ENCODE results near the gene POGLUT3. TPM values are rescaled to one million over a fixed set of nuclear protein-coding genes. Genes with fewer than 3 reads are reported as not detected.
A peak's percentile ranks its signal among the peaks of the same experiment; 100 is the strongest.

POGLUT3 gene
- total and polyA plus RNA-seq, 9 of the 15 experiments (the other 6 are each of a cell fraction or from before 2014, with no cell fraction given): 4.6 to 29.7 (median 17.8) TPM

DNA sequence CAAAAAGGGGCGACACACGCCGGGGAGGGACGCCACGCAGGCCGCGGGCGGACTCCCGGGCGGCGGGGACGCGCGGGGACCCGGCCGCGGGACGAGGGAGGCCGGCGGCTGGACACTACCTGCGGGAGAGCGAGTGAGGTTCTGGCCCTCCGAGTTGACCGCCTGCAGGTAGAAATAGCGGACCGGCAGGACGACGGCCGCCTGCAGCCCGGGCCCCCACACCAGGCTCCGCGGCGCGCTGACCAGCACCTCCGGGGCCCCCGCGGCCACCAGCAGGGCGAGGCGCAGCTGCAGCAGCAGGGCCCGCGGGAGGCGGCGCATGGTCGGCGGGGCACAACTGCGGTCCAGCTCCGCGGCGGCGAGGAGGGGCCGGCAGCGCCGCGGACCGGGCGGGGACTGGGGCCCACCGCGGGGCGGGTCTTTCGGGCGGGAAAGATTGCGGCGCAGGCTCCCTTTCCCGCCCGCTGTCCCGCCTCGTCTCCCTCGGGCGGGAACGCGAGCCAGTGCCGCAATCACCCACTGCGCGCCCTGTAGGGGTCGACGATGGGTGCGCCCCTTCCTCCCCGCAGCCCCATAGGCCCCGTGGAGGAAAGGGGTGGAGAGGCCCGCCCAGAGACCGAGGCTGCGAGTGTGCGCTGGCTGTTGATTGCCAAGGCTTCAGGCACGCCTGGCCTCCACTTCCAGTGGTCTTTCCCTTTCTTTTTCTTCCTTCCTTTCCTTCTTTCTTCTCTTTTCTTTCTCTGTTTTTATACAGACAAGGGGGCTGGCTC lies at the start of gene POGLUT3 (continued):
- TF ChIP-seq CEBPZ (IDR thresholded peaks at IDR 0.05; ENCODE audit: borderline replicate concordance, low read depth, low read length): no peak
- TF ChIP-seq SRSF7 (optimal IDR thresholded peaks at IDR 0.05; ENCODE audit: low read depth, low read length): no peak
- peak; percentile 58; the same call in 1 of the 2 replicates for TF ChIP-seq SAFB (IDR thresholded peaks at IDR 0.05; ENCODE audit: borderline replicate concordance, low read depth, low read length)
- no peak for TF ChIP-seq HMG20B (CRISPR knock-in tag; IDR thresholded peaks at IDR 0.05)
- TF ChIP-seq, protein P1, sequence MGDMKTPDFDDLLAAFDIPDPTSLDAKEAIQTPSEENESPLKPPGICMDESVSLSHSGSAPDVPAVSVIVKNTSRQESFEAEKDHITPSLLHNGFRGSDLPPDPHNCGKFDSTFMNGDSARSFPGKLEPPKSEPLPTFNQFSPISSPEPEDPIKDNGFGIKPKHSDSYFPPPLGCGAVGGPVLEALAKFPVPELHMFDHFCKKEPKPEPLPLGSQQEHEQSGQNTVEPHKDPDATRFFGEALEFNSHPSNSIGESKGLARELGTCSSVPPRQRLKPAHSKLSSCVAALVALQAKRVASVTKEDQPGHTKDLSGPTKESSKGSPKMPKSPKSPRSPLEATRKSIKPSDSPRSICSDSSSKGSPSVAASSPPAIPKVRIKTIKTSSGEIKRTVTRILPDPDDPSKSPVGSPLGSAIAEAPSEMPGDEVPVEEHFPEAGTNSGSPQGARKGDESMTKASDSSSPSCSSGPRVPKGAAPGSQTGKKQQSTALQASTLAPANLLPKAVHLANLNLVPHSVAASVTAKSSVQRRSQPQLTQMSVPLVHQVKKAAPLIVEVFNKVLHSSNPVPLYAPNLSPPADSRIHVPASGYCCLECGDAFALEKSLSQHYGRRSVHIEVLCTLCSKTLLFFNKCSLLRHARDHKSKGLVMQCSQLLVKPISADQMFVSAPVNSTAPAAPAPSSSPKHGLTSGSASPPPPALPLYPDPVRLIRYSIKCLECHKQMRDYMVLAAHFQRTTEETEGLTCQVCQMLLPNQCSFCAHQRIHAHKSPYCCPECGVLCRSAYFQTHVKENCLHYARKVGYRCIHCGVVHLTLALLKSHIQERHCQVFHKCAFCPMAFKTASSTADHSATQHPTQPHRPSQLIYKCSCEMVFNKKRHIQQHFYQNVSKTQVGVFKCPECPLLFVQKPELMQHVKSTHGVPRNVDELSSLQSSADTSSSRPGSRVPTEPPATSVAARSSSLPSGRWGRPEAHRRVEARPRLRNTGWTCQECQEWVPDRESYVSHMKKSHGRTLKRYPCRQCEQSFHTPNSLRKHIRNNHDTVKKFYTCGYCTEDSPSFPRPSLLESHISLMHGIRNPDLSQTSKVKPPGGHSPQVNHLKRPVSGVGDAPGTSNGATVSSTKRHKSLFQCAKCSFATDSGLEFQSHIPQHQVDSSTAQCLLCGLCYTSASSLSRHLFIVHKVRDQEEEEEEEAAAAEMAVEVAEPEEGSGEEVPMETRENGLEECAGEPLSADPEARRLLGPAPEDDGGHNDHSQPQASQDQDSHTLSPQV (IDR thresholded peaks at IDR 0.05): peak; percentile 81
- TF ChIP-seq ZNF740 (CRISPR knock-in tag; IDR thresholded peaks at IDR 0.05): peak; percentile 78; the same call in 1 of the 2 replicates
- no peak for TF ChIP-seq ZNF740 (tag; IDR thresholded peaks at IDR 0.05)
- TF ChIP-seq, protein P2, sequence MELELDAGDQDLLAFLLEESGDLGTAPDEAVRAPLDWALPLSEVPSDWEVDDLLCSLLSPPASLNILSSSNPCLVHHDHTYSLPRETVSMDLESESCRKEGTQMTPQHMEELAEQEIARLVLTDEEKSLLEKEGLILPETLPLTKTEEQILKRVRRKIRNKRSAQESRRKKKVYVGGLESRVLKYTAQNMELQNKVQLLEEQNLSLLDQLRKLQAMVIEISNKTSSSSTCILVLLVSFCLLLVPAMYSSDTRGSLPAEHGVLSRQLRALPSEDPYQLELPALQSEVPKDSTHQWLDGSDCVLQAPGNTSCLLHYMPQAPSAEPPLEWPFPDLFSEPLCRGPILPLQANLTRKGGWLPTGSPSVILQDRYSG (tag; conservative IDR thresholded peaks at IDR 0.05; ENCODE audit: low read depth): peak; percentile 56; the same call in 1 of the 2 replicates
- peak; percentile 43 to 54; a peak in 2 of 4 replicates for TF ChIP-seq KDM1A (IDR thresholded peaks at IDR 0.05)
- peak; percentile 77; the same call in 1 of the 2 replicates for TF ChIP-seq CBX1 (IDR thresholded peaks at IDR 0.05; ENCODE audit: low read depth)
- TF ChIP-seq, protein P3, sequence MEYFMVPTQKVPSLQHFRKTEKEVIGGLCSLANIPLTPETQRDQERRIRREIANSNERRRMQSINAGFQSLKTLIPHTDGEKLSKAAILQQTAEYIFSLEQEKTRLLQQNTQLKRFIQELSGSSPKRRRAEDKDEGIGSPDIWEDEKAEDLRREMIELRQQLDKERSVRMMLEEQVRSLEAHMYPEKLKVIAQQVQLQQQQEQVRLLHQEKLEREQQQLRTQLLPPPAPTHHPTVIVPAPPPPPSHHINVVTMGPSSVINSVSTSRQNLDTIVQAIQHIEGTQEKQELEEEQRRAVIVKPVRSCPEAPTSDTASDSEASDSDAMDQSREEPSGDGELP (CRISPR knock-in tag; IDR thresholded peaks at IDR 0.05; ENCODE audit: borderline replicate concordance): peak; percentile 65
- peak; percentile 39; the same call in 1 of the 2 replicates for TF ChIP-seq BCOR (IDR thresholded peaks at IDR 0.05)
- TF ChIP-seq, protein P4, sequence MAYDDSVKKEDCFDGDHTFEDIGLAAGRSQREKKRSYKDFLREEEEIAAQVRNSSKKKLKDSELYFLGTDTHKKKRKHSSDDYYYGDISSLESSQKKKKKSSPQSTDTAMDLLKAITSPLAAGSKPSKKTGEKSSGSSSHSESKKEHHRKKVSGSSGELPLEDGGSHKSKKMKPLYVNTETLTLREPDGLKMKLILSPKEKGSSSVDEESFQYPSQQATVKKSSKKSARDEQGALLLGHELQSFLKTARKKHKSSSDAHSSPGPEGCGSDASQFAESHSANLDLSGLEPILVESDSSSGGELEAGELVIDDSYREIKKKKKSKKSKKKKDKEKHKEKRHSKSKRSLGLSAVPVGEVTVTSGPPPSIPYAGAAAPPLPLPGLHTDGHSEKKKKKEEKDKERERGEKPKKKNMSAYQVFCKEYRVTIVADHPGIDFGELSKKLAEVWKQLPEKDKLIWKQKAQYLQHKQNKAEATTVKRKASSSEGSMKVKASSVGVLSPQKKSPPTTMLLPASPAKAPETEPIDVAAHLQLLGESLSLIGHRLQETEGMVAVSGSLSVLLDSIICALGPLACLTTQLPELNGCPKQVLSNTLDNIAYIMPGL (CRISPR knock-in tag; IDR thresholded peaks at IDR 0.05): peak; percentile 82

Data from K562 (cell line).